ENCODE data around the gene GIMD1. TPM values are rescaled to one million over a fixed set of nuclear protein-coding genes. Genes with fewer than 3 reads are reported as not detected.

Gene GIMD1
- total and polyA plus RNA-seq, 4 donors: 11.8 TPM; not detected in 3

GRCh38 chr4:106340774-106341173 lies 27.8 kb downstream of the GIMD1 start:
- Histone ChIP-seq H3K27me3 (ENCODE audit: control insufficient read depth in 1 of 2, insufficient read depth in 2 of 2, low read length in 1 of 2) (no peaks in the 10 kb centered on the region), H3K9me3 (ENCODE audit: control insufficient read depth, low read length) (no peaks in the 10 kb centered on the region), H3K4me1 (ENCODE audit: control insufficient read depth in 1 of 2, insufficient read depth in 2 of 2, low read length in 2 of 2) (no peaks in the 10 kb centered on the region), H3K27ac (ENCODE audit: low read depth in 1 of 2, low read length in 2 of 2) (no peak overlapping the region), H3K4me3 (ENCODE audit: low read length in 2 of 2) (no peak overlapping the region), H3K36me3 (ENCODE audit: control insufficient read depth in 1 of 2, insufficient read depth in 2 of 2, low read length in 1 of 2) (peaks cover 4 to 11% of the 10 kb centered on the region in 2 donors)
- intact Hi-C loops (cut with DNase I): no loop called here
- DNase-seq (no peak), ATAC-seq (ENCODE audit: low FRiP score) (no peak)
- 100% methylated on average over 1 of the region's 1 CpG for WGBS, 2 donors

GRCh38 chr4:106339431-106339830 lies 29.1 kb downstream of the GIMD1 start:
- DNase-seq (no peak), ATAC-seq (ENCODE audit: low FRiP score) (no peak)
- no peaks in the 10 kb centered on the region for H3K4me1 ChIP-seq (ENCODE audit: control insufficient read depth in 1 of 2, insufficient read depth in 2 of 2, low read length in 2 of 2)
- H3K9me3 ChIP-seq (ENCODE audit: control insufficient read depth, low read length): no peaks in the 10 kb centered on the region
- no peaks in the 10 kb centered on the region for H3K27me3 ChIP-seq (ENCODE audit: control insufficient read depth in 1 of 2, insufficient read depth in 2 of 2, low read length in 1 of 2)
- H3K36me3 ChIP-seq (ENCODE audit: control insufficient read depth in 1 of 2, insufficient read depth in 2 of 2, low read length in 1 of 2): peaks cover 4 to 11% of the 10 kb centered on the region in 2 donors
- no peak overlapping the region for H3K27ac ChIP-seq (ENCODE audit: low read depth in 1 of 2, low read length in 2 of 2)
- intact Hi-C loops (cut with DNase I): no loop called here
- no peak overlapping the region for H3K4me3 ChIP-seq (ENCODE audit: low read length in 2 of 2)
- WGBS, 2 donors: 94 to 95% methylated on average over 4 of the region's 4 CpGs

GRCh38 chr4:106338671-106339070 lies 29.9 kb downstream of the GIMD1 start:
- DNase-seq (peak in 1 of 2 donors; percentile 59), ATAC-seq (ENCODE audit: low FRiP score) (no peak)
- 97 to 98% methylated on average over 3 of the region's 3 CpGs for WGBS, 2 donors
- no peak overlapping the region for H3K27ac ChIP-seq (ENCODE audit: low read depth in 1 of 2, low read length in 2 of 2)
- peaks cover 4 to 11% of the 10 kb centered on the region in 2 donors for H3K36me3 ChIP-seq (ENCODE audit: control insufficient read depth in 1 of 2, insufficient read depth in 2 of 2, low read length in 1 of 2)
- intact Hi-C loops (cut with DNase I): no loop called here
- no peaks in the 10 kb centered on the region for H3K4me1 ChIP-seq (ENCODE audit: control insufficient read depth in 1 of 2, insufficient read depth in 2 of 2, low read length in 2 of 2)
- no peaks in the 10 kb centered on the region for H3K27me3 ChIP-seq (ENCODE audit: control insufficient read depth in 1 of 2, insufficient read depth in 2 of 2, low read length in 1 of 2)
- H3K9me3 ChIP-seq (ENCODE audit: control insufficient read depth, low read length): no peaks in the 10 kb centered on the region
- no peak overlapping the region for H3K4me3 ChIP-seq (ENCODE audit: low read length in 2 of 2)

GRCh38 chr4:106337916-106338315 lies 30.7 kb downstream of the GIMD1 start:
- DNase-seq: no peak
- intact Hi-C loops (cut with DNase I): no loop called here
- H3K36me3 ChIP-seq (ENCODE audit: control insufficient read depth in 1 of 2, insufficient read depth in 2 of 2, low read length in 1 of 2): peaks cover 4 to 11% of the 10 kb centered on the region in 2 donors
- H3K4me1 ChIP-seq (ENCODE audit: control insufficient read depth in 1 of 2, insufficient read depth in 2 of 2, low read length in 2 of 2): no peaks in the 10 kb centered on the region
- H3K4me3 ChIP-seq (ENCODE audit: low read length in 2 of 2): no peak overlapping the region
- no peak for ATAC-seq (ENCODE audit: low FRiP score)
- H3K27me3 ChIP-seq (ENCODE audit: control insufficient read depth in 1 of 2, insufficient read depth in 2 of 2, low read length in 1 of 2): no peaks in the 10 kb centered on the region
- H3K9me3 ChIP-seq (ENCODE audit: control insufficient read depth, low read length): no peaks in the 10 kb centered on the region
- H3K27ac ChIP-seq (ENCODE audit: low read depth in 1 of 2, low read length in 2 of 2): no peak overlapping the region

- no peak for DNase-seq
- Histone ChIP-seq H3K36me3 (ENCODE audit: control insufficient read depth in 1 of 2, insufficient read depth in 2 of 2, low read length in 1 of 2) (peaks cover 5 to 11% of the 10 kb centered on the region in 2 donors), H3K27ac (ENCODE audit: low read depth in 1 of 2, low read length in 2 of 2) (no peak overlapping the region), H3K27me3 (ENCODE audit: control insufficient read depth in 1 of 2, insufficient read depth in 2 of 2, low read length in 1 of 2) (no peaks in the 10 kb centered on the region), H3K4me3 (ENCODE audit: low read length in 2 of 2) (no peak overlapping the region), H3K9me3 (ENCODE audit: control insufficient read depth, low read length) (no peaks in the 10 kb centered on the region), H3K4me1 (ENCODE audit: control insufficient read depth in 1 of 2, insufficient read depth in 2 of 2, low read length in 2 of 2) (no peaks in the 10 kb centered on the region)
- intact Hi-C loops (cut with DNase I): no loop called here
- no peak for ATAC-seq (ENCODE audit: low FRiP score)
- 95 to 97% methylated on average over 3 of the region's 3 CpGs for WGBS, 2 donors
Measured at GRCh38 chr4:106336618-106337017, 32.0 kb downstream of the GIMD1 start.

GRCh38 chr4:106334741-106335470 lies 33.7 kb downstream of the GIMD1 start:
- H3K4me3 ChIP-seq (ENCODE audit: low read length in 2 of 2): no peak overlapping the region
- H3K9me3 ChIP-seq (ENCODE audit: control insufficient read depth, low read length): no peaks in the 10 kb centered on the region
- no peaks in the 10 kb centered on the region for H3K27me3 ChIP-seq (ENCODE audit: control insufficient read depth in 1 of 2, insufficient read depth in 2 of 2, low read length in 1 of 2)
- DNase-seq: no peak
- intact Hi-C loops (cut with DNase I): no loop called here
- H3K27ac ChIP-seq (ENCODE audit: low read depth in 1 of 2, low read length in 2 of 2): no peak overlapping the region
- peaks cover 7 to 11% of the 10 kb centered on the region in 2 donors for H3K36me3 ChIP-seq (ENCODE audit: control insufficient read depth in 1 of 2, insufficient read depth in 2 of 2, low read length in 1 of 2)
- 57 to 62% methylated on average over 1 of the region's 1 CpG for WGBS, 2 donors
- no peaks in the 10 kb centered on the region for H3K4me1 ChIP-seq (ENCODE audit: control insufficient read depth in 1 of 2, insufficient read depth in 2 of 2, low read length in 2 of 2)
- ATAC-seq (ENCODE audit: low FRiP score): no peak

- Histone ChIP-seq H3K4me3 (ENCODE audit: low read length in 2 of 2) (no peak overlapping the region), H3K27ac (ENCODE audit: low read depth in 1 of 2, low read length in 2 of 2) (no peak overlapping the region), H3K4me1 (ENCODE audit: control insufficient read depth in 1 of 2, insufficient read depth in 2 of 2, low read length in 2 of 2) (no peaks in the 10 kb centered on the region), H3K27me3 (ENCODE audit: control insufficient read depth in 1 of 2, insufficient read depth in 2 of 2, low read length in 1 of 2) (no peaks in the 10 kb centered on the region), H3K9me3 (ENCODE audit: control insufficient read depth, low read length) (no peaks in the 10 kb centered on the region), H3K36me3 (ENCODE audit: control insufficient read depth in 1 of 2, insufficient read depth in 2 of 2, low read length in 1 of 2) (peaks cover 3 to 4% of the 10 kb centered on the region in 2 donors)
- DNase-seq (no peak), ATAC-seq (ENCODE audit: low FRiP score) (no peak)
- intact Hi-C loops (cut with DNase I): no loop called here
- 88 to 92% methylated on average over 5 of the region's 5 CpGs for WGBS, 2 donors
Measured at GRCh38 chr4:106333186-106333585, 35.4 kb downstream of the GIMD1 start.

- ATAC-seq (ENCODE audit: low FRiP score) (no peak), DNase-seq (no peak)
- H3K27me3 ChIP-seq (ENCODE audit: control insufficient read depth in 1 of 2, insufficient read depth in 2 of 2, low read length in 1 of 2): no peaks in the 10 kb centered on the region
- H3K4me1 ChIP-seq (ENCODE audit: control insufficient read depth in 1 of 2, insufficient read depth in 2 of 2, low read length in 2 of 2): no peaks in the 10 kb centered on the region
- H3K4me3 ChIP-seq (ENCODE audit: low read length in 2 of 2): no peak overlapping the region
- 2 to 5% methylated on average over 1 of the region's 1 CpG for WGBS, 2 donors
- intact Hi-C loops (cut with DNase I): no loop called here
- H3K27ac ChIP-seq (ENCODE audit: low read depth in 1 of 2, low read length in 2 of 2): no peak overlapping the region
- H3K9me3 ChIP-seq (ENCODE audit: control insufficient read depth, low read length): no peaks in the 10 kb centered on the region
- H3K36me3 ChIP-seq (ENCODE audit: control insufficient read depth in 1 of 2, insufficient read depth in 2 of 2, low read length in 1 of 2): peaks cover 0 to 3% of the 10 kb centered on the region in 2 donors
Measured at GRCh38 chr4:106329041-106329618, 39.4 kb downstream of the GIMD1 start.

- intact Hi-C loops (cut with DNase I): no loop called here
- H3K4me3 ChIP-seq (ENCODE audit: low read length in 2 of 2): no peak overlapping the region
- H3K27me3 ChIP-seq (ENCODE audit: control insufficient read depth in 1 of 2, insufficient read depth in 2 of 2, low read length in 1 of 2): no peaks in the 10 kb centered on the region
- DNase-seq: no peak
- ATAC-seq (ENCODE audit: low FRiP score): no peak
- H3K27ac ChIP-seq (ENCODE audit: low read depth in 1 of 2, low read length in 2 of 2): no peak overlapping the region
- no peaks in the 10 kb centered on the region for H3K36me3 ChIP-seq (ENCODE audit: control insufficient read depth in 1 of 2, insufficient read depth in 2 of 2, low read length in 1 of 2)
- no peaks in the 10 kb centered on the region for H3K9me3 ChIP-seq (ENCODE audit: control insufficient read depth, low read length)
- no peaks in the 10 kb centered on the region for H3K4me1 ChIP-seq (ENCODE audit: control insufficient read depth in 1 of 2, insufficient read depth in 2 of 2, low read length in 2 of 2)
Measured at GRCh38 chr4:106325800-106326199, 42.8 kb downstream of the GIMD1 start.

Data from aorta (tissue), 5 donors.